RCC 7860 (cell line): ENCODE measurements around the gene GARRE1.
A peak's percentile ranks its signal among the peaks of the same experiment; 100 is the strongest.
"Not testable (repeated sequence)": the region's sequence is repeated elsewhere in the genome, so short reads cannot be mapped to it uniquely, and the experiment has no call there.

Experiments used
- DNase-seq: peaks from one replicate; pipeline ENCODE4 v3.0.0-alpha.2; 2015; ENCODE audit warnings: low spot score
- FAIRE-seq: peaks from 2 replicates; lab custom pipeline; 2012; peaks lifted over from hg19 to GRCh38; lab: Jason Lieb, UNC

The GARRE1 gene

DNA sequence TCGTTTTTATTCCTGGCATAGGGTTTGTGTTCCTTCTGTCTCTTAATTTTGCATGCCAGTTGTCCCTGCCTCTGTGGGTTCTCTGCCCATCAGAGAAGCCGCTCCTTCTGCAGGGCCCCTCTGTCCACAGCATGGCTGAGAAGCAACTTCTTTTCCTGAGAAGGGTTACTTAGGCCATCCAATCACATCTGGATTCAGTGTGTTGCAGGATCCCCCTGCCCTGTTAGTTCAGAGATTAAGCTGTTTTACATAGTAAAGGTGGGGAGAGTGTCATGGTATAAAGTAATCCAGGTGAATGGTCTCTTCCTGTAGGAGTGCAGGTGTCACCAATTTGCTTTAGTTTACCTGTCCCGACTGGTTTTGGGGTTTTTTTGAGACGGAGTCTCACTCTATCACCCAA is 22.9 kb upstream of the GARRE1 start:
- no peak for FAIRE-seq

DNA sequence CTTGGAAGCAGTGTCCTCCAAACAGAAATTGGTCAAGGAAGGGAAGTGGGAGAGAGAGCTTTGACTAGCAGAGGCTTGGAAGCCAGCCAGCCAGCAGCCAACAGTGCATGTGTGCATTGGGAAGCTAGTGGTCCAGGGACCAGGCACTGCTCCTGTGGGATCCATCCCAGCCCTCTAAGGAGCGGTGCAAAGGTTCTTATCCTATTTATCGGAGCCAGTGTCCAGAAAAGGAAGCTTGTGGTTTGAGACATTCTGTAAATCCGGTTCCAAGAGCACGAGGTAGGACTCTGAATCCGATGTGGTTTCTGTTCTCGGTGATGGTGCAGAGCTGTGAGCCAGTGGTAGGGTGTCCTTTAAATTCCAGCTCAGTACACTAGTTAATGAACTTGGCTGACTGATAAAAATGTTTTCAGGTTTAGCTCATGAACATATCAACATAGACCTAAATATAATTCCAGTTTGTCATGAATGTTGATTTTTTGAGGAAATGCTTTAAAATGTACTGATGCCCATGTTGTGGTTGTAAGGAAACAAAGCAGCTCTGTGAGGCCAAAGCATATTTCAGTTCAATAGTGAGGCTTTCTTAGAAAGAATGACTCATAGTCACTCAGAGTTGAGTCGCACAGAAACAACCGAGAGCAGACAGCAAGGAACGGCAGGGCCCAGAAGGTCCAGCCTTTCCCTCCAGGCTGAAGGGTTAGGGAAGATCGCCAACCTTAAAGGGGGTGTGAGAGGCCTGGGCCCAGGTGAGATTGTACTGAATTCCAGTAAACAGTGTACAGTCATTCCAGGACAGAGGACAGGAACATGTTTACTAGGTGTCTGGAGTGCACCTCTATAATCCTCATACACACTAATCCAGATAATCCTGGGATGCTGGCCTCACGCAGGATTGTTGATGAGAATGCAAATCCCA is 21.5 kb upstream of the GARRE1 start:
- FAIRE-seq = peak; percentile 18
- peak; percentile 67 for DNase-seq

More for the DNA sequence above, 22.9 kb upstream of the GARRE1 start:
- no peak for DNase-seq

GRCh38 chr19:34235425-34235940 is 18.9 kb upstream of the GARRE1 start:
- FAIRE-seq = no peak
- DNase-seq = no peak

DNA sequence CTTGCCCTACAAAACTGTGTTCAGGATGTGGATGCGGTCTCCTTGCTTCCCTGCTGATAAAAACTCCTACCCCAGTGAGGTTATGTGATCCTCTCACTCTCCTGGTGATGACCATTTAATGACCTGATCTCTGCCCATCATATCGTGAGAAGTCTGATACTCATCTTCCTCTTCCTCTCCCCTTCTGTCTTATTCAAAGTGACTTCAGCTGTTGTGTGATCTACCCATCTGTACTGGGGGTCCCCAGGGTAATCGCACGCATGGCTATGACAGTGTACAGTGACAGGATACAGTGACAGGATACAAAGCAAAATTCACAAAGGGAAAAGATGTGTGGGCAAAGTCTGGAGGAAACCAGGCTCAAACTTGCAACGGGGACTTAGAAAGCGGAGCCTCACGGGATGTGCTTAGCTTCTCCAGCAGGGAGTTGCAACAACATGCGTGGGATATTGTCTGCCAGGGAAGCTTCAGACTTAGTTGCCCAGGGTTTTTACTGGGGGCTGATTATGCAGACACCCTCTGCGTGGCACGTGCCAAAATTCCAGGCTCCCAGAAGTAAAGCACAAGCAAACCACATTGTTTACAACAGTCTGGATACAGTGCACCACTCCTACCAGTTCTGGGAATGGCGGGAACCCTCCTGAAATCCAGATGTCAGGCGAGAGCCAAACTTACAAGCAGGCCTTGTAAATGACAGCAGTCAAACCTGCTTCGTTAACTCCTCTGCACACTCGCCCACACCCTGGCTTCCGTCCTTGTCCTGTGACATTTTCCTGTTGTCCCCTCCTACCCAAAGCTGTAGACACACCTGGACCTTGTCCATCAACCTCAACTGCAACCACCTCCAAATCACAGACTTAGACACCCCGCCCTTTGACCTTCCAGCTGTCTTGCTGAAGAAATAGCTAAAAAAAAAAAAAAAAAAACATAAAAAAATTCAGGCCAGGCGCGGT is 18.0 kb upstream of the GARRE1 start:
- FAIRE-seq (no peak), DNase-seq (no peak)

GRCh38 chr19:34237283-34237682 is 17.1 kb upstream of the GARRE1 start:
- FAIRE-seq = no peak

DNA sequence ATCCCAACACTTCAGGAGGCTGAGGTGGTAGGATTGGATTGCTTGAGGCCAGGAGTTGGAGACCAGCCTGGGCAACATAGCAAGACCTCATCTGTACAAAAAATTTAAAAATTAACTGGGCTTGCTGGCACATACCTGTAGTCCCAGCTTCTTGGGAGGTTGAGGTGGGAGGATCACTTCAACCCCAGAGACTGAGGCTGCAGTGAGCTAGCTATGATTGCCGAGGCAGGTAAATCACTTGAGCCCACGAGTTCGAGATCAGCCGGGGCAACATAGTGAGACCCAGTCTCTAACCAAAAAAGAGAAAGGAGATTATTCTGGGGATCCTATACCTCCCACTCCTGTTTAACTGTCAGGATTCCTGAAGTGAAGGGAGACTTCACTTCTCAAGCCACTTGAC is 16.4 kb upstream of the GARRE1 start:
- no peak for FAIRE-seq
- DNase-seq = no peak

More at GRCh38 chr19:34237283-34237682, 17.1 kb upstream of the GARRE1 start:
- DNase-seq = no peak

DNA sequence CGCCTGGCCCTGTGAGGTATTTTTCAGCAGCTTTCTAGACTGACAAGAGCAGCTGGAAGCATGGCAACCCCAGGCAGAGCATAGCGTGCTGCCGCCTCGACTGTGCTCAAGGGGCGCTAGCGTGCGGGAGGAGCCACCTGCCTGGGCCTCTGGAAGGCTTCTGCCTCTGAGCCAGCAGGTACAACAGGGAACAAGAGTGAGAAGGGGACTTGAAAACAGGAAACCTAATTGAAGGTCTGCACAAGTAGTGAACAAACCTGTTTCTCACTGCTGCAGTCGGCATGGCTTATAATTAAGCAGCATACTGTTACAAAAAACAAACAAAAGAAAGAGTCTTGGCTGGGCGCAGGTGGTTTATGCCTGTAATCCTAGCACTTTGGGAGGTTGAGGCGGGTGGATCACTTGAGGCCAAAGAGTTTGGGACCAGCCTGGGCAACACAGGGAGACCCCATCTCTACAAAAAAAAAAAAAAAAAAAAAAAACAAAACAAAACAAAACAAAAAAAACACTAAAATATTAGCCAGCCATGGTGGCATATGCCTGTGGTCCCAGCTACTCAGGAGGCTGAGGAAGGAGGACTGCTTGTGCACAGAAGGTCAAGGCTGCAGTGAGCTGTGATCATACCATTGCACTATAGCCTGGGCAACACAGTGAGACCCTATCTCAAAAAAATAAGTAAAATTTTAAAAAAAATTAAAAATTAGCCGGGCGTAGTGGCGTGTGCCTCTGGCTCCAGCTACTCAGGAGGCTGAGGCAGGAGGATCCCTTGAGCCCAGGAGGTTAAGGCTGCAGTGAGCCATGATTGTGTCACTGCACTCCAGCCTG is 12.6 kb upstream of the GARRE1 start:
- DNase-seq (no peak), FAIRE-seq (no peak)

- not testable (repeated sequence) for FAIRE-seq, DNase-seq
Measured at GRCh38 chr19:34243138-34243875, 11.0 kb upstream of the GARRE1 start.

GRCh38 chr19:34243876-34244578 is 10.3 kb upstream of the GARRE1 start:
- FAIRE-seq = no peak
- no peak for DNase-seq

- FAIRE-seq = no peak
- no peak for DNase-seq
Measured at GRCh38 chr19:34244611-34245299, 9.6 kb upstream of the GARRE1 start.

DNA sequence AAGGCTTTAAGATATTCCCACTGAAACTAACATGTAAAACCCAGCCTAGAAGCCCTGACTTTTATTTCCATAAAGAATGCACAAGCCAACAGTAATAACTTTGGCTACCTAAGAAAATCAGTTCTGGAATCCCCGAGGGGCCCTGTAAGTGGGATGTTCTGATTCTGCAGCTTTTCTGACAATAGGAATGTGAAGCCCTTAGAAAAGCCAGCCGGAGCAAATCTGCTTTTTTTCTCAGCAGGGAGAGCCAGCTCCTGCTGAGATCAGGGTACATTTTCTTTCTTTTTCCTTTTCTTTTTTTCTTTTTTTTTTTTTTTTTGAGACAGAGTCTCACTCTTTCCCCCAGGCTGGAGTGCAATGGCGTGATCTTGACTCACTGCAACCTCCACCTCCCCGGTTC is 8.0 kb upstream of the GARRE1 start:
- no peak for FAIRE-seq
- no peak for DNase-seq

DNA sequence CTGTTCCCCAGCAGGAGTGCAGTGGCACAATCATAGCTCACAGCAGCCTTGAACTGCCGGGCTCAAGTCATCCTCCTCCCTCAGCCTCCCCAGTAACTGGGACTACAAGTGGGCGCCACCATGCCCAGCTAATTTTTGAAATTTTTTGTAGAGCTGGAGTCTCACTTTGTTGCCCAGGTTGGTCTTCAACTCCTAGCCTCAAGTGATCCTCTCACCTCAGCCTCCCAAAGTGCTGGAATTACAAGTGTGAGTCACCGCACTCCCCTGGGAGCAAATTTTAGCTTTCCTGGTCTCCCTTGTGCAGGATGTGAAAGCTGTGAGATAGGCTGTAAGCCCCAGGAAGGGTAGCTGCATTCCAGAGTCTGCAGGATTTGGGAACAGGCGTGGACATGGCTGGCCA is 5.4 kb upstream of the GARRE1 start:
- FAIRE-seq = no peak
- DNase-seq = no peak

DNA sequence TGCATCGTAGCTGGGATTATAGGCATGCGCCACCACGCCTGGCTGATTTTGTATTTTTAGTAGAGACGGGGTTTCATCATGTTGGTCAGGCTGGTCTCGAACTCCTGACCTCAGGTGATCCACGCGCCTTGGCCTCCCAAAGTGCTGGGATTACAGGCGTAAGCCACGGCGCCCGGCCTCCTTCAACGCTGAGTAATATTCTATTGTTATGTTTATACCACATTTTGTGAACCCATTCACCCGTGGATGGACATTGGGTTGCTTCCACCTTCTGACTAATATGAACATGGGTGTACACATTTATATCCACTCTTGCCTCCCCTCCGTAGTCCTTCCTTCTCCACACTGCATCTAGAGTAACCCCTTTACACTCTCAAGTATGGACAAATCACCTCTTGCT is 1.2 kb upstream of the GARRE1 start:
- not testable (repeated sequence) for DNase-seq, FAIRE-seq

DNA sequence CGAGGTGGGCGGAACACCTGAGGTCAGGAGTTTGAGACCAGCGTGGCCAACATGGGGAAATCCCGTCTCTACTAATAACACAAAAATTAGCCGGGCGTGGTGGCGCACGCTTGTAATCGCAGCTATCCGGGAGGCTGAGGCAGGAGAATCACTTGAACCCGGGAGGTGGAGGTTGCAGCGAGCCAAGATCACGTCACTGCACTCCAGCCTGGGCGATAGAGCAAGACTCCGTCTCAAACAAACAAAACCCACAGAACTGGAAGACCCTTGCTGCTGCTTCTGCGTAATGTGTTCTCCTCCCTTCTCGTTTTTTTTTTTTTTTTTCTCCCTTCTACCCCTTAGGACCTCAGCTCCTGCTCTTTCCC is 691 bp upstream of the GARRE1 start:
- not testable (repeated sequence) for FAIRE-seq, DNase-seq

- FAIRE-seq = no peak
- no peak for DNase-seq
Measured at GRCh38 chr19:34254698-34255432, 511 bp downstream of the GARRE1 start.

DNA sequence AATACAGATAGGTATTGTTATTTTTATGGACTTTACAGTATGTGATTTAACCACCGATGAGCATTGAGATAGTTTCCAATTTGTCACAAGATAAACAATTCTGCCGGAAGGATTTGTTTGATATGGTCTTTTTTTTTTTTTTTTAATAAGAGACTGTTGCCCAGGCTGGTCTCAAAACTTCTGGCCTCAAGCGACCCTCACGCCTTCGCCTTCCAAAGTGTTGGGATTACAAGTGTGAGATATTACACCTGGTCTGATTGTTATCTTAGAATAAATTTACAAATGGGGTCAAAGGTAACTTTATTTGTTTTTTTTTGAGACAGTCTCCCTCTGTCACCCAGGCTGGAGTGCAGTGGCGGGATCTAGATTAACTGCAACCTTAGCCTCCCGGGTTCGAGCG is 1.2 kb downstream of the GARRE1 start:
- no peak for DNase-seq
- no peak for FAIRE-seq

DNA sequence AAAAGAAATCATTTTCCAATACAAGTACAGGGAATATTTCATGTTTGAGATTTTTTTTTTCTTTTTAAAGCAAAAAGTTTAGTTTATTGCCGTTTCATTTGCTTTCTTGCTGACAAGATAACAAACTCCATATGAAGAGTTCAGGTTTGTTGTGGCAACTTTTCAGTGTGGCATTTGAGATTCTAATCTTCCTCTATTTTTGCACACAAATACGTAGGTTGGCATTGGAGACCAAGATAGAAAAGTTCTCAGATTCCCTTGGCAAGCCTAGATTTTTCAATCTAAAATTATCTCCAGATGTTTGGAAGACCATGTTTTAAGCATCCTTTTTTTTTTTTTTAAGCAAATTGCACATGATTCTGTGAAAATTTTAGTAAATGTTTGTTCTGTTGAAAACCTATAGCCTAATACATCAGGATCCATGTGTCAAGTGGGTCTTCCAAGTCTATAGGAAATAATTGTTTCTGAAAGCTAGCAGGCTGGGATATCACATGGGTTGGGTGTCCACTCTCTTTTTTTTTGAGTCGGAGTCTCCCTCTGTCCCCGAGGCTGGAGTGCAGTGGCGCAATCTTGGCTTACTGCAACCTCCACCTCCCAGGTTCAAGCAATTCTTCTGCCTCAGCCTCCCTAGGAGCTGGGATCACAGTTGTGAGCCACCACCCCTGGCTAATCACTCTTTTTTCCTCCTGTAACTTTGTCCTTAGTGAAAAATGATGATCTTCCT is 2.6 kb downstream of the GARRE1 start:
- FAIRE-seq = no peak
- no peak for DNase-seq
